ENCODE measurements around the gene UBXN4.
"Not testable (repeated sequence)": the region's sequence is repeated elsewhere in the genome, so short reads cannot be mapped to it uniquely, and the experiment has no call there.

The UBXN4 gene

GRCh38 chr2:135741395-135742324 is at the start of gene UBXN4:
Gene UBXN4 (plus strand): TSS chr2:135741855. CDS start chr2:135741930, 75 bp downstream.
- DNase-seq (ENCODE audit: low spot score): peak; percentile 96

DNA sequence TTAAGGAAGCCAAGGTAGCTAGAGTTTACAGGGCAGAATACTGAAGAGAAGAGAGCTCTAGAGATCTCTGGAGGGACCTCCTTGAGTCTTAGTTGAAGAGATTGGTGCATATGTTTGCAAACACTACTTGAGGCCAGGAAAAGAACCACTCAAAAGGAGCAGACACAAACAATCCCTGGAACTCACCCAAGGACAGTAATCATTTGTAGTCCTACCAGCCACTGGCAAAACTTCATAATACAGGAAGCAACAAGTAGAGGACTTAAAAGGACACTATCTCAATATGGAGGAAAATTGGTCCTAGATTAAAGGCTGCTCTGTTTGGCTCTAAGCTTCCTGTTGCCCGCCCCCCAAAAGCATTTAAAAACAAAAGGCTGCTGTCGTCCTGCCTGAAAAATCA is 46.9 kb upstream of the UBXN4 start:
- no peak for DNase-seq (ENCODE audit: low spot score)

DNA sequence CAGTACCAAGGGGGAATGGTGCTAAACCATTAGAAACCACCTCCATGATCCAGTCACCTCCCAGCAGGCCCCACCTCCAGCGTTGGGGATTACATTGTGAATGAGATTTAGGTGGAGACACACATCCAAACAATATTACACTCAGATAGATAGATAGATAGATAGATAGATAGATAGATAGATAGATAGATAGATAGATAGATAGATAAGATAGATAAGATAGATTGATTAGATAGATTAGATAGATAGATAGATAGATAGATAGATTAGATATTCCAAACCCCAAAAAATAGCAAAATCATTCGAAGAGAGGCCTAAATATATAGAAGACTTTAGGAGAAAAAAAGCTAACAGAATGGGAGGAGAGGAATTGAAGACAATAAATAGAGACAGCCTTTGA is 42.8 kb upstream of the UBXN4 start:
- no peak for DNase-seq (ENCODE audit: low spot score)

GRCh38 chr2:135701442-135701841 is 40.2 kb upstream of the UBXN4 start:
- no peak for DNase-seq (ENCODE audit: low spot score)

- DNase-seq (ENCODE audit: low spot score): no peak
These were observed 38.4 kb upstream of the UBXN4 start for GRCh38 chr2:135703300-135703699.

DNA sequence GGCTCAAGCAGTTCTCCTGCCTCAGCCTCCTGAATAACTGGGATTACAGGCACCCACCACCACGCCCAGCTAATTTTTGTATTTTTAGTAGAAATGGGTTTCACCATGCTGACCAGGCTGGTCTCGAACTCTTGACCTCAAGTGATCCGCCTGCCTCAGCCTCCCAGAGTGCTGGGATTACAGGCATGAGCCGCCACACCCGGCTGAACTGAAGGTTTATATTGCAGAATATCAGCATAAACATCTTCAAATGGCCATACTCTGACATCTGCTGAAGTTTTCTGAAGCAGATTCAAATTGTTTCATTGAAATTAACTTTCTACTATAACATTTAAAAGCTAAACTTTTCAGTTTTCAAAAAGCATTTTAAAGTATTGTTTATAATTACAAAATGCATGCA is 37.6 kb upstream of the UBXN4 start:
- DNase-seq (ENCODE audit: low spot score): not testable (repeated sequence)

GRCh38 chr2:135708159-135708558 is 33.5 kb upstream of the UBXN4 start:
- DNase-seq (ENCODE audit: low spot score): no peak

DNA sequence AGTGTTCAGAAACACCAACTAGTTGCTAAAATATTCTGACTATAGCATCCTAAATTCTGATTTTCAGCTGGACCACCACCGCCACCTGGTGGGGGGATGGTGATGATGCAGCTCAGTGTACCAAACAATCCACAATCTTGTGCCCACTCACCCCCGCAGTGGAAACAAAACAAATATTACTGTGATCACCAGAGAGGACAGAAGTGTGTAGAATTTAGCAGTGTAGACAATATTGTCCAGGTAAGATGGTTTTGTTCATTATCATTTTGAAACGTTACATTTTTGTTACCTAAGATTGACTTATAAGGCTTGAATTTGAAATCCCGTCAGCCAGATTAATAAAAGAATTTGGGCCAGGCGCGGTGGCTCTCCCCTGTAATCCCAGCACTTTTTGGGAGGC is 31.7 kb upstream of the UBXN4 start:
- DNase-seq (ENCODE audit: low spot score): peak; percentile 69

DNA sequence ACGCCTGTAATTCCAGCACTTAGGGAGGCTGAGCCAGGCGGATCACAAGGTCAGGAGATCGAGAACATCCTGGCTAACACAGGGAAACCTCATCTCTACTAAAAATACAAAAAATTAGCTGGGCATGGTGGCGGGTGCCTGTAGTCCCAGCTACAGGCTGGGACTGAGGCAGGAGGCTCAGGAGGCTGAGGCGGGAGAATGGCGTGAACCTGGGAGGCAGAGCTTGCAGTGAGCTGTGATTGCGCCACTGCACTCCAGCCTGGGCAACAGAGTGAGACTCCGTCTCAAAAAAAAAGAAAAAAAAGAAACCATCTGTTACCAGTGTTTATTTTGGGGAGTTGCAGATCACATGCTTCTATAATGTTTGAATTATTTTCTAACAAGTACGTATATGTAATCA is 26.6 kb upstream of the UBXN4 start:
- not testable (repeated sequence) for DNase-seq (ENCODE audit: low spot score)

- DNase-seq (ENCODE audit: low spot score): no peak
These were observed 13.5 kb upstream of the UBXN4 start for GRCh38 chr2:135728064-135728743.

GRCh38 chr2:135732561-135732960 is 9.1 kb upstream of the UBXN4 start:
- DNase-seq (ENCODE audit: low spot score): no peak

GRCh38 chr2:135733045-135733444 is 8.6 kb upstream of the UBXN4 start:
- DNase-seq (ENCODE audit: low spot score): no peak

DNA sequence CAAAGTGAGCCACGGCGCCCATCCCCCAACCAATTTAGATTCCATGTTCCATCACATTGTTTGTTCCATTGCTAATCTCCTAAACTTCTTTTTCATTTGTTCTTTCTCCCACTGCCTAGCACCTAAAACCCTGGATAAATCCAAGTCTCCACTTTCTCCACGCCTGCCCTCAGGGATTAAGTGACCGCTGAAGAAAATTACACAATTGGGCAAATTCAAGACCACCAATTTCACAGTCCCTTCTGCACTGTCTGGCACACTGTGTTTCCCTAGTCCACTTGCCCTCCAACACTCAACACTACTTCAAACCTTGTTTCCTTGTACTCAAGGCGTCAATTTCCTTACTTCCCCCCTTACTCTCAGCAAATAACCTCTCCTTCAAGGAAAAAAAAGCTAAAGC is 5.1 kb upstream of the UBXN4 start:
- no peak for DNase-seq (ENCODE audit: low spot score)

DNA sequence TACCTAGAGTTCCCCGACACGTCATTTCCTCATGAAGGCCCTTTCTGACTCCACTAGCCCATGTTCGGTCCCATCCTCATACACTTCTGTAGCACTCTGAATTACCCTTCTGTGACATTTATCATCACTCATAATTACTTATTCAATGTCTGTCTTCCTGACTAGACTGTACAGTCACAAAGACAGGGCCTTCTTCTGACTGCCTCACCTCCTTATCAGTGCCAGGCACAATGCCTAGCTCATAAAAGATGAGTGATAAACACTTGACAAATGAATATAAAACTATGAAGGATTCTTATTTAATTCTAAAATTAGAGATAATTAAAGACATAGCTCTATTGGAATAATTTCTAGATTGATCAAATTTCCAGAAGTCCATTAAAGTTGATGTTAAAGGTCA is 1.4 kb upstream of the UBXN4 start:
- no peak for DNase-seq (ENCODE audit: low spot score)

GRCh38 chr2:135741043-135741394 is 636 bp upstream of the UBXN4 start:
- DNase-seq (ENCODE audit: low spot score): no peak

- DNase-seq (ENCODE audit: low spot score): peak; percentile 78
These were observed 686 bp downstream of the UBXN4 start for GRCh38 chr2:135742325-135742757.

DNA sequence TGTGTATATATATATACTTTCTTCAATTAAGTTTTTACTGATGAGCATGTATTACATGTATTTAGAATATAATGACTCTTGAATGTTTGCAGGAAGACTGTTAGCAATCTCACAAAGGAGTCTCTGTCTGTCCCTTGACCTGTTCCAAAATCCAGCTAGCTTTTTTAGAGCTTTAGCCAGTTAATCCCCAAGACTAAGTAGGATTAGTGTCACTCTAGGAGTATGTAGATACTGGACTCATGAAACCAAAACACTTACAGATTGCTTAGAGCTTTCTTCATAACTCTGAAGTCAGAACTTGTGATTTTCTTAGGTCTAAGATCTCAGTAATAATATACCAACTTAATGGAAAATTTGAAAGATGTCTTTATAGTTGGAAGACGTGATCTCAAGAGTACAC is 2.2 kb downstream of the UBXN4 start:
- no peak for DNase-seq (ENCODE audit: low spot score)

- DNase-seq (ENCODE audit: low spot score): no peak
These were observed 3.2 kb downstream of the UBXN4 start for GRCh38 chr2:135744760-135745314.

- no peak for DNase-seq (ENCODE audit: low spot score)
These were observed 3.9 kb downstream of the UBXN4 start for GRCh38 chr2:135745545-135745944.

- DNase-seq (ENCODE audit: low spot score): no peak
These were observed 13.9 kb downstream of the UBXN4 start for GRCh38 chr2:135755573-135755972.

GRCh38 chr2:135756692-135757091 is 15.0 kb downstream of the UBXN4 start:
- no peak for DNase-seq (ENCODE audit: low spot score)

- DNase-seq (ENCODE audit: low spot score): no peak
These were observed 20.4 kb downstream of the UBXN4 start for GRCh38 chr2:135762022-135762421.

DNA sequence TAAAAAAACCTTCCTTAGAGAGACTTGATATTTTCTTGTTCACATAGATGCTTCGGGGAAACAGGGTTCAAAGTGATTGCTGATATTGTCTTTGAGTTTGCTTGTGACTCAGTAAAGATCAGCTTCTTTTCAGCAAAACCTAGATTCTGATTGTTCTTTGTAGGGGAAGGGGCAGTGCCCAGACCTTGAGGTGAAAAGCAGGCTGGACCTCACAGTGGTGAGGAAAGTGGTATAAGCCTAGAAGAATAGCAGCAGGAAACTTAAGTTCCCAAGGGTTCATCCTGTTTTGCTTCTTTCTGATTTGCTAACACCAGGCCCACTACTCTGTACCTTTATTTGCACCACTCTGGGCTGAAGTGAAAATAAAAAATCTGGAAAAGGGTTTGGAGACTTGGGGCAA is 20.9 kb downstream of the UBXN4 start:
- DNase-seq (ENCODE audit: low spot score): no peak
